NCI-H2227 (cell line): ENCODE results near the gene HOXA13.

ENCODE experiments used
- DNase-seq: peaks from one replicate; lab custom pipeline; 2025; ENCODE audit not compliant: unreplicated experiment; lab: John Stamatoyannopoulos, UW

The HOXA13 gene

GRCh38 chr7:27208998-27209397 is 9.1 kb upstream of the HOXA13 start:
- no peak for DNase-seq

- no peak for DNase-seq
Measured at GRCh38 chr7:27207348-27207985, 7.6 kb upstream of the HOXA13 start.

- DNase-seq: no peak
Measured at GRCh38 chr7:27205325-27206280, 5.7 kb upstream of the HOXA13 start.

- DNase-seq: no peak
Measured at GRCh38 chr7:27204851-27205322, 5.0 kb upstream of the HOXA13 start.

- DNase-seq: no peak
Measured at GRCh38 chr7:27203964-27204594, 4.2 kb upstream of the HOXA13 start.

GRCh38 chr7:27203365-27203953 is 3.6 kb upstream of the HOXA13 start:
- no peak for DNase-seq

GRCh38 chr7:27202862-27203134 is 2.9 kb upstream of the HOXA13 start:
- no peak for DNase-seq

GRCh38 chr7:27202018-27202861 is 2.3 kb upstream of the HOXA13 start:
- no peak for DNase-seq

- no peak for DNase-seq
Measured at GRCh38 chr7:27201580-27202017, 1.7 kb upstream of the HOXA13 start.

GRCh38 chr7:27200761-27201579 is 1.1 kb upstream of the HOXA13 start:
- no peak for DNase-seq

- no peak for DNase-seq
Measured at GRCh38 chr7:27198871-27199801, 755 bp downstream of the HOXA13 start.

- DNase-seq: no peak
Measured at GRCh38 chr7:27198138-27198841, 1.6 kb downstream of the HOXA13 start.

- DNase-seq: no peak
Measured at GRCh38 chr7:27197137-27198042, 2.5 kb downstream of the HOXA13 start.

- DNase-seq: peak; percentile 69
Measured at GRCh38 chr7:27196287-27196767, 3.6 kb downstream of the HOXA13 start.

- DNase-seq: no peak
Measured at GRCh38 chr7:27194686-27195379, 5.1 kb downstream of the HOXA13 start.

GRCh38 chr7:27194002-27194352 is 5.9 kb downstream of the HOXA13 start:
- DNase-seq: no peak
